NCI-H1092 treated with DMSO at 0.1 percent for 48 hours (cell line): ENCODE results near the gene PIH1D1.

Experiments used
- DNase-seq: peaks from one replicate; lab custom pipeline; 2025; lab: John Stamatoyannopoulos, UW

Gene PIH1D1

GRCh38 chr19:49434907-49435583 lies 16.6 kb downstream of the PIH1D1 start:
- no peak for DNase-seq

- DNase-seq, result no peak
Measured at GRCh38 chr19:49433240-49433901, 18.2 kb downstream of the PIH1D1 start.

- no peak for DNase-seq
Measured at GRCh38 chr19:49432141-49433073, 19.2 kb downstream of the PIH1D1 start.

GRCh38 chr19:49431330-49431749 lies 20.3 kb downstream of the PIH1D1 start:
- no peak for DNase-seq

GRCh38 chr19:49430678-49431329 lies 20.8 kb downstream of the PIH1D1 start:
- no peak for DNase-seq

- DNase-seq, result no peak
Measured at GRCh38 chr19:49430172-49430677, 21.4 kb downstream of the PIH1D1 start.

DNA sequence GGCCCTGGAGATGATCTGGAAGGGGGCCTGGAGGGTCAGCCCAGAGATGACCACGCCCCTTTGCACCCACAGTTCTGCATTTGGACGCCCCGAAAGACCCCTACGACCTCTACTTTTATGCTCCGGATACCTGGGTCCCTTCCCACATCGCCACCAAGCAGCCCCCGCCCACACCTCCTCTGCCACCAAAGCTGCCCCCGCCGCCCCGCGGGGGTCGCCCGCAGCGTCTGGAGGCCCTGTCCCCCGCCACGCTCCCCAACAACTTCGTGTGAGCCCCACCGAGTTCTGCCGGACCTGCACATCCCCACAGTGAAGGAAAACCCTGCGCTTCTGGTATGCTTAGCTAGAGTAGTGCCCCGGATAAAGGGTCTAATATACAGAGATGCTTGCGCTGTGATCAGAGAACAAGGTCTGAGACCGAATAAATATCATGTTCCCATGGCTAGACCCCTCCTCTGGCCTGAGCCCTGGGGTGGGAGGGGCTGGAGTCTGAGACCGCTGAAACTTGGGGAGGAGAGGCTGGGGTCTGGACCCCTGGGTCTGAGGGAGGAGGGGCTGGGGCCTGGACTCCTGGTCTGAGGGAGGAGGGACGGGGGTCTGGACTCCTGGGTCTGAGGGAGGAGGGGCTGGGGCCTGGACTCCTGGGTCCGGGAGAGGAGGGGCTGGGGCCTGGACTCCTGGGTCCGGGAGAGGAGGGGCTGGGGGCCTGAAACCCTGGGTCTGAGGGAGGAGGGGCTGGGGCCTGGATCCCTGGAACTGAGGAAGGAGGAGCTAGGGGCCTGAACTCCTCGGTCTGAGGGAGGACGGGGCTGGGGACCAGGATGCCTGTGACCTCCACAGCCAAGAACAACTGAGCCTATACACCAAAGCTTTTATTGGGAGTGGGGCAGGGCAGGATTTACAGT lies 22.8 kb downstream of the PIH1D1 start:
- no peak for DNase-seq

DNA sequence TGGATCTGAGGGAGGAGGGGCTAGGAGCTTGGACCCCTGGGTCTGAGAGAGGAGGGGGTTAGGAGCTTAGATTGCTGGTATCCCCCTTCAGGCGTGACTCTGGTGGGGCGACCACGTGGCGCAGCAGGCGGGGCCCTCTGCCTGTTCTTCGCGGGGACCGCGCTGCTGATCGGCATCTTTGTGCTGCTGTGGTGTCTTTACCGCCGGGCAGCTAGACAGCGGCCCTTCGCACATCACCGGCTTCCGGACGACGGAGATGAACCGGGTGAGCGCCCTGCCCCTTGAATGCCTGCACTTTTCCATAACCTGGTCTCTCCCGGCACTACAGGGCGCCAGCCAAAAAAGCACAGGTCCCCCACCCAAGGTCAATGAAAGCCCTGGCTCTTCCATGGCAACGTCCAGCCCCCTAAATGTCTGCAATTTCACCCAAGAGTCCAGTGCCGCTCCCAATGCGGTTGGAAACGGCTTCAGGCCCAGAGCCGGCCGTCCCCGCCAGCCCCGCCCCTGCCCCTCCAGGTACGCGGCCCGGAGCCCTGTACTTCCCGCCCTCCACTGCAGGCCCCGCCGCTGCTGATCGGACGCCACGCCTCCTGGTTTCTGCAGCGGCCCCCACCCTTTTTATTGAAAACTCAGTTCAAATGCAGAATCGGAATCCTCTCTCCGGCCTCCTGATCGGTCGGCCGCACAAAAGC lies 23.6 kb downstream of the PIH1D1 start:
- DNase-seq, result no peak

DNA sequence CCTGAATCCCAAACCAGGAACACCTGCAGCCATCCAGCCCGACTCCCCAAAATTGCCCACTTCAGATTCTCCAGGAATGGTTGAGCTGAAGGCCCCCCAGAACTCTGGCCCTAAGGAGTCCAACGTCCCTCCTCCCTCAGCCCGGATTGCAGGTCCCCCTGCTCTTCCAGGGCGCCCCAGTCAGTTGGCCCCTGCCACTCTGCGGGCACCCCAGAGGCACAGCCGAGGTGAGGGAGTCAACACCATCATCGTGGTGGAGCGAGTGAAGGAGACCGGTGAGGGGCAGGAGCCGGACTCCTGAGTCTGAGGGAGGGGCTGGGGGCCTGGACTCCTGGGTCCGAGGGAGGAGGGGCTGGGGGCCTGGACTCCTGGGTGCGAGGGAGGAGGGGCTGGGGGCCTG lies 24.3 kb downstream of the PIH1D1 start:
- DNase-seq, result no peak

DNA sequence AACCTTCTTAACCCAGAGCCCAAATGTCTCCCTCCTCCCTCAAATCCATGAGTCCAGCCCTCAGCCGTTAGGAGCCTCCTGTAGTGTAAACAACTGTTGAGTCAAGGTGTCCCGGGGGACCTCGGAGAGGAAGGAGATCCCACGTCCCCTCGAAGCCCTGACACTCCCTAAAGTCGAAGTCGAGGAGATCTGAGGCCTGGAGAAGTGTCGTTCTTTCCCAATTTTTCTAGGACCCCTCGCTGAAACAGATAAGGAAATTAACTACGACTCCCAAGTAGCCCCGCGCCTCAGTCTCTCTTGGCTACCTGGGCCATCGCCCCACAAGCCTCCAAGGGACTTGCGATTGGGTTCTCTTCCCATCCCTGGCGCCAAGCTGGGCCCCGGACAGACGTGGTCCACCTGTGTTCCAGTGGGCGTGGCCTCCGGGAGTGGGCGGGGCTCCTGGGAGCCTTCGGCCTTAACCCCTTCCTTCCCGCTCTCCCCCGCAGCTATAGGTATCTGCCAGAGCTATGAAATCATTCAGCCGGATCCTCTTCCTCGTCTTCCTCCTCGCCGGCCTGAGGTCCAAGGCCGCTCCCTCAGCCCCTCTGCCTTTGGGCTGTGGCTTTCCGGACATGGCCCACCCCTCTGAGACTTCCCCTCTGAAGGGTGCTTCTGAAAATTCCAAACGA lies 25.6 kb downstream of the PIH1D1 start:
- DNase-seq, result no peak

- DNase-seq, result no peak
Measured at GRCh38 chr19:49425178-49425577, 26.4 kb downstream of the PIH1D1 start, which contains the start of gene GFY. Gene GFY (plus strand): TSS chr19:49425388. CDS start chr19:49426431, 1,043 bp downstream.

DNA sequence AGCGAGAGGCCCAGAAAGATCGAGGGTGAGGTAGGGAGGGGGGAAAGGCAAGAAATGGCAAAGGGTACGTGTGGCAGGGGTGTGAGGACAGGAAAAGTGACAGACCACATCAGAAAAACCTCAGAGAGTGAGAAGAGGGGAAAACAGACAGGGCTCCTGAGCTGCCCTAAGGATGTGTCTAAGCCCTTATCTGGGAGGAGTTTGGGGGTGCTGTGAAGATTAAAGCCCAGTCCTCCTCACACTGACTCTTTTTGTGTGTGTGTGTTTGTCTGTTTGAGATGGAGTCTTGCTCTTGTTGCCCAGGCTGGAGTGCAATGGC lies 27.7 kb downstream of the PIH1D1 start:
- no peak for DNase-seq

DNA sequence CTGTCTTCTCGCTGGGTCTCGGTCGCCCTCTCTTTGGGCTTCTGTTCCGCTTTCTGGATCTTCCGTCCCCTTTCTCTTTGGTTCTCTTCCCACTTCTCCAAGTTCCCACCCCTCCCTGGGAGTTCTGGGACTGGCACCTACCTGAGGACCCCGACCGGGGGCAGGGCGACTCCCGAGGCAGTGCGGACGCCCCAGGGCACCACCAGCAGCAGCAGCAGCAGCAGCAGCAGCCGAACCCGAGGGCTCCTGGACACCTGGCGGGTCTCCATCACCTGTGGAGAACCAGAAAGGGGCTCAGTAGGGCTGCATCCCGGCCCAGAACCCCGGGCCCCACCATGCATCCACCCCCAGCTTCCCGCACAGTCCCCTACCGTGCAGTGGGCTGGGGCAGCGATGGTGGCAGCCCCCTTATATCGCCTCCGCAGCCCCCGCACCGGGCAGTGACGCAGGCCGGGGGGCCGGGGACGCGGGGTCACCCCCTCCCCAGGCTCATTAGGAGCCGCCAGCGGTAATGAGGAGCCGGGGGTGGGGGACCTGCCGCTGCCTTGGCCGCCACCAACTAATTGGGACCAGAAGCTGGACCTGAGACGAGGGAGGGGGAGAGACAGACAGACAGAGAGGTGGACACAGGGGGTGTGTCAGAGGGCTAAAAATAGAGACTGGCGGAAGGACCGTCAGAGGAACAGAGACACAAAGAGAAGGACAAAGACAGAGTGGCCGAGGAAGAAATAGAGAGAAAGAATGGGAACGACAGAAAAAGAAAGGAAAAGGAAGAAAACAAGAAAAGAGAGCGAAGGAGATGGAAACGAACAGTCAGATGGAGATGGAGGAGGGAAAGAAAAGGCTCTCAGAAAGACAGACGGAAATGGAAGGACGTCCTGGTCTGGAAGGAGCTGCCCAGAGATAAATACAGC lies 28.3 kb downstream of the PIH1D1 start, which contains the start of gene PTH2:
PTH2 (minus strand) TSS at position 371 of the 914 bp plus-strand sequence; CDS start at position 269, 102 bp downstream.
- no peak for DNase-seq

DNA sequence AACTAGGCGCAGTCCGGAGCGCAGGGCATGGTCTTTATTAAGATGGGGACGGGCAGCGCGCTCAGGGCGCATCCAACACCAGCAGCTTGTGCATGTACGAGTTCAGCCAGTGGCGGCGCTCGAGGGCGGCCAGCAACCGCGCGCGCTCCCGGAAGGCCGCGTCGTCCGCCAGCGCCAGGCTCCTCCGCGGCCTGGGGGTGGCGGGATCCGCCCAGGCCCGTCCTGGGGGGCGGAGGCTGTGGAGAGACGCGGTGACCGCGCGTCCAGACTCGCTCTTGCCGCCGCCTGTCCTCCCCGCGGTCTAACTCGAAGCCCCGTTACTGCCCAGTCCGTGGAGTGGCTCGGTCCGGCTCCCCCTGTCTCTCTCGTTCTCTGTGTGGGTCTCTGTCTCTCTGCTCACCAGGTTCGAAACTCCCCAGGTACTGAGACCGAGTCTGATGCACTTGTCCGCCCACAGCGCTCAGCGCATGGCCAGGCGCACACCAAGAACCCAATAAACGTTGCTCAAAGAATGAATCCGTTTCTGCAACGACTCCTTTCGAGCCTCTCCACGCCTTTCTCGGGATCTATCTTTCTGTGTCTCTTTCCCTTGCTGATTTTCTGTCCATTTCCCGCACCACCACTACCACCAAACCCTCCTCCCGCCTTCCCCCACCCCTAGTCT lies 29.1 kb downstream of the PIH1D1 start:
- DNase-seq, result peak; percentile 8

DNA sequence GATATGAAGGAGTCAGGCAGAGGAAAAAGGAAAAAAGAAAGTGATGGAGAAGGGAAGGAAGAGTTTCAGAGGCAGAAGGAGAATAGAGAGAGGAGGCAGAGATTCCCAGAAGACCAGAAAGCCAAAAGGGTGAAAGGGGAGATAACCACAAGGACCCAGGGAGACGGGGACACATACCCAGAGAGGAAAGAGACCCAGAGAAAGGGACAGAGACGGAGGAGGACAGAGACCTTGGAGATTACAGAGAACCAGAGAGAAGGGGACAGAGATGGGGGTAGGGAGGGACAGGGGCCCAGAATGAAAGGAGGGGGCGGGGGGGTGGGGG lies 29.8 kb downstream of the PIH1D1 start:
- DNase-seq, result no peak

DNA sequence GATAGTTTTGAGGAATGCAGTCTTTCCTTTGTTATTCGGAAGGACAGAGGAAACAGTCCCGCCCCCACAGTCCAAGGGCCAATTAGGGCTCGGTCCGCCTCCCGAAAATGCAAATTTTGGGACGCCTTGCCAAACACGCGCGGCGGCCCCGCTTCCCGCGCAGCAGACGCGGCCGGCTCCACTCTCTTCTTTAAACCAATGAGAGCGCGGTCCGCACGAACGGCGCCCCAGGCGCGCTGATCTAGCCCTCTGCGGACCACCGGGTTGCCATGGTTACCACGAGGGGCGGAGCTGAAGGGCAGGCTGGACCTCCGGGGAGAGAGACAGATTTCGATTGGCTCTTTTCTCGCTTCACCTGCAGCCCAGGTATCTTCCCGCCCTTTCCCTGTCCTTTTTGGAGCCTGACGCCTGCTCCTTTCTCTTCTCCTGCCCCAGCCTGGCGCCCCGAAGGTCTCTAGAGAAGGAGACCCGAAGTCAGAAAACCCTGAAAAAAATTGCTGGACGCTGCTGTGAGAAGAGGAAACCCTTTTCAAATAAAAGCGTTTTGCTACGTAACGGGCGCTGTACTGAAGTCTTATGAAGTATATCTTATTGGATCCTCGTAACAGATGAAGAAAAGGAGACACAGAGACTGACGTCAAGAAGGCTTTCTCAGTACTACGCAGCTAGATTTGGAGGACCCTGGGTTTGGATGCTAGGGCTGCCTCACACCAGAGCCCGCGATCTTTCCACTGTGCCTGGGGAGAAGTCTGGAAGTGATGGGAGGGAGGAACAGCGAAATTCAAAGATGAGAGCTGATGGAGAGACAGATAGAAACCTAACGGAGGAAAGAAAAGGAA lies 30.4 kb downstream of the PIH1D1 start:
- peak; percentile 60 for DNase-seq

GRCh38 chr19:49420227-49420626 lies 31.4 kb downstream of the PIH1D1 start:
- DNase-seq, result no peak
